Erythroblast (primary cell): Measurements from ENCODE around the gene TESK2.

Experiments
- GATA1 ChIP-seq: IDR thresholded peaks from 2 replicates; pipeline ENCODE4 v1.6.1; 2011; ENCODE audit warnings: low read depth, mild to moderate bottlenecking, control low read depth, low read length, moderate library complexity
- POLR2A ChIP-seq: IDR thresholded peaks from 2 replicates; pipeline ENCODE4 v1.6.1; 2011; ENCODE audit warnings: mild to moderate bottlenecking, low read length

GRCh38 chr1:45488666-45489377 lies 2.1 kb downstream of the TESK2 start:
- no peak for TF ChIP-seq POLR2A
- TF ChIP-seq GATA1: no peak
